Mesendoderm (in vitro differentiated cells): ENCODE measurements around the gene FCRL6.

Experiments used
- DNase-seq: peaks from one replicate; pipeline ENCODE4 v3.0.0; 2013
- H2AK5ac ChIP-seq: 2 replicates; pipeline ENCODE4 v1.6.1; 2013; ENCODE audit warnings: low read length, inconsistent platforms
- H2BK120ac ChIP-seq: 2 replicates; pipeline ENCODE4 v1.6.1; 2013; ENCODE audit warnings: low read depth, mild to moderate bottlenecking, low read length, moderate library complexity, mixed read lengths
- H2BK15ac ChIP-seq: replicated peaks from 2 replicates; pipeline ENCODE4 v1.6.1; 2013; ENCODE audit warnings: low read depth, mild to moderate bottlenecking, moderate library complexity
- H2BK5ac ChIP-seq: 2 replicates; pipeline ENCODE4 v1.6.1; 2013; ENCODE audit warnings: low read length, inconsistent platforms
- H3K18ac ChIP-seq: 2 replicates; pipeline ENCODE4 v1.6.1; 2013; ENCODE audit warnings: mild to moderate bottlenecking, low read length, mixed read lengths
- H3K23ac ChIP-seq: one replicate; pipeline ENCODE4 v1.6.1; 2013; ENCODE audit warnings: low read length
- H3K27ac ChIP-seq: 2 replicates; pipeline ENCODE4 v1.5.1; 2013; ENCODE audit warnings: low read depth, mild to moderate bottlenecking, inconsistent platforms, low read length, moderate library complexity
- H3K27me3 ChIP-seq: 2 replicates; pipeline ENCODE4 v1.6.1; 2013; ENCODE audit warnings: low read length, control low read depth, mild to moderate bottlenecking, inconsistent platforms; ENCODE audit not compliant: insufficient read depth, poor library complexity
- H3K36me3 ChIP-seq: 2 replicates; pipeline ENCODE4 v1.6.1; 2013; ENCODE audit warnings: low read length, inconsistent platforms; ENCODE audit not compliant: control insufficient read depth, insufficient read depth
- H3K4ac ChIP-seq: one replicate; pipeline ENCODE4 v1.6.1; 2013; ENCODE audit warnings: low read depth, mild to moderate bottlenecking, low read length, moderate library complexity
- H3K4me1 ChIP-seq: 2 replicates; pipeline ENCODE4 v1.6.1; 2013; ENCODE audit warnings: low read depth, low read length, inconsistent platforms; ENCODE audit not compliant: control insufficient read depth
- H3K4me2 ChIP-seq: 2 replicates; pipeline ENCODE4 v1.6.1; 2013; ENCODE audit warnings: low read length
- H3K4me3 ChIP-seq: 2 replicates; pipeline ENCODE4 v1.5.1; 2013; ENCODE audit warnings: mild to moderate bottlenecking, low read length
- H3K56ac ChIP-seq: one replicate; pipeline ENCODE4 v1.6.1; 2013; ENCODE audit warnings: low read length
- H3K79me1 ChIP-seq: 2 replicates; pipeline ENCODE4 v1.6.1; 2013; ENCODE audit warnings: low read length, inconsistent platforms
- H3K79me2 ChIP-seq: 2 replicates; pipeline ENCODE4 v1.6.1; 2013; ENCODE audit warnings: mild to moderate bottlenecking, low read length; ENCODE audit not compliant: control insufficient read depth, insufficient read depth
- H3K9ac ChIP-seq: 2 replicates; pipeline ENCODE4 v1.6.1; 2013; ENCODE audit warnings: low read length, inconsistent platforms
- H4K5ac ChIP-seq: one replicate; pipeline ENCODE4 v1.6.1; 2013; ENCODE audit warnings: low read length
- H4K8ac ChIP-seq: one replicate; pipeline ENCODE4 v1.6.1; 2013; ENCODE audit warnings: low read depth, mild to moderate bottlenecking, control low read depth, low read length, moderate library complexity
- WGBS: extraction: QIAGEN DNeasy Blood & Tissue Kit; methylation state at CpG from one replicate; pipeline ENCODE4 v1.1.7; 2013; ENCODE audit warnings: low lambda C conversion rate, missing lambda C conversion rate; ENCODE audit not compliant: insufficient coverage; ENCODE audit errors: extremely low coverage; 5-methylcytosine and 5-hydroxymethylcytosine counted together

FCRL6 gene

GRCh38 chr1:159765806-159766205, 36.4 kb upstream of the FCRL6 start:
- no peak overlapping the region for H3K27ac ChIP-seq
- no peaks in the 10 kb centered on the region for H3K79me1 ChIP-seq
- no peak overlapping the region for H3K4ac ChIP-seq
- H4K5ac ChIP-seq, result no peak overlapping the region
- no peaks in the 10 kb centered on the region for H3K4me1 ChIP-seq
- H2BK5ac ChIP-seq, result no peak overlapping the region
- no peak for DNase-seq
- no peaks in the 10 kb centered on the region for H3K36me3 ChIP-seq
- H2AK5ac ChIP-seq, result no peak overlapping the region
- H3K4me3 ChIP-seq, result no peak overlapping the region
- no peak overlapping the region for H3K4me2 ChIP-seq
- H2BK120ac ChIP-seq, result no peak overlapping the region
- no peak overlapping the region for H3K18ac ChIP-seq
- H3K79me2 ChIP-seq, result no peaks in the 10 kb centered on the region
- H3K56ac ChIP-seq, result no peak overlapping the region
- H3K27me3 ChIP-seq, result no peaks in the 10 kb centered on the region
- no peak overlapping the region for H2BK15ac ChIP-seq
- H4K8ac ChIP-seq, result no peak overlapping the region
- no CpG with 5 or more reads among the region's 3 CpGs for WGBS
- H3K23ac ChIP-seq, result no peak overlapping the region
- H3K9ac ChIP-seq, result no peak overlapping the region

GRCh38 chr1:159771127-159771895, 30.8 kb upstream of the FCRL6 start:
- Histone ChIP-seq H3K79me1 (no peaks in the 10 kb centered on the region), H4K8ac (no peak overlapping the region), H3K27me3 (no peaks in the 10 kb centered on the region), H2BK15ac (no peak overlapping the region), H3K4me3 (no peak overlapping the region), H3K9ac (no peak overlapping the region), H4K5ac (no peak overlapping the region), H3K4me2 (no peak overlapping the region), H3K56ac (no peak overlapping the region), H3K23ac (no peak overlapping the region), H3K4me1 (no peaks in the 10 kb centered on the region), H3K18ac (no peak overlapping the region), H2BK5ac (no peak overlapping the region), H3K4ac (no peak overlapping the region), H3K79me2 (no peaks in the 10 kb centered on the region), H3K27ac (no peak overlapping the region), H2AK5ac (no peak overlapping the region), H2BK120ac (no peak overlapping the region), H3K36me3 (no peaks in the 10 kb centered on the region)
- no CpG with 5 or more reads among the region's 2 CpGs for WGBS
- DNase-seq, result no peak

GRCh38 chr1:159774465-159774864, 27.7 kb upstream of the FCRL6 start:
- H3K36me3 ChIP-seq, result no peaks in the 10 kb centered on the region
- no peak overlapping the region for H2BK5ac ChIP-seq
- H3K56ac ChIP-seq, result no peak overlapping the region
- no peaks in the 10 kb centered on the region for H3K79me1 ChIP-seq
- no peaks in the 10 kb centered on the region for H3K27me3 ChIP-seq
- H3K9ac ChIP-seq, result no peak overlapping the region
- no peak overlapping the region for H3K23ac ChIP-seq
- H3K4me1 ChIP-seq, result peaks cover 2% of the 10 kb centered on the region
- WGBS, result no CpG with 5 or more reads among the region's 2 CpGs
- no peak for DNase-seq
- no peak overlapping the region for H3K4me2 ChIP-seq
- H3K18ac ChIP-seq, result no peak overlapping the region
- no peaks in the 10 kb centered on the region for H3K79me2 ChIP-seq
- H2AK5ac ChIP-seq, result no peak overlapping the region
- H4K5ac ChIP-seq, result no peak overlapping the region
- no peak overlapping the region for H4K8ac ChIP-seq
- H3K4me3 ChIP-seq, result no peak overlapping the region
- no peak overlapping the region for H2BK15ac ChIP-seq
- H2BK120ac ChIP-seq, result no peak overlapping the region
- no peak overlapping the region for H3K27ac ChIP-seq
- no peak overlapping the region for H3K4ac ChIP-seq

- Histone ChIP-seq H3K27ac (no peak overlapping the region), H3K79me2 (no peaks in the 10 kb centered on the region), H2BK15ac (no peak overlapping the region), H3K4ac (no peak overlapping the region), H3K27me3 (no peaks in the 10 kb centered on the region), H3K9ac (no peak overlapping the region), H3K23ac (no peak overlapping the region), H3K4me2 (no peak overlapping the region), H2AK5ac (no peak overlapping the region), H3K56ac (no peak overlapping the region), H3K18ac (no peak overlapping the region), H2BK5ac (no peak overlapping the region), H3K79me1 (no peaks in the 10 kb centered on the region), H2BK120ac (no peak overlapping the region), H4K5ac (no peak overlapping the region), H4K8ac (no peak overlapping the region), H3K4me3 (no peak overlapping the region), H3K36me3 (no peaks in the 10 kb centered on the region), H3K4me1 (peaks cover 3% of the 10 kb centered on the region)
- no peak for DNase-seq
- no CpG with 5 or more reads among the region's 2 CpGs for WGBS
Observed at GRCh38 chr1:159775716-159776115, 26.4 kb upstream of the FCRL6 start.

- no CpG with 5 or more reads among the region's 4 CpGs for WGBS
- H3K4me3 ChIP-seq, result no peak overlapping the region
- H3K27me3 ChIP-seq, result no peaks in the 10 kb centered on the region
- H2BK15ac ChIP-seq, result no peak overlapping the region
- H2BK120ac ChIP-seq, result no peak overlapping the region
- H2BK5ac ChIP-seq, result no peak overlapping the region
- H3K36me3 ChIP-seq, result no peaks in the 10 kb centered on the region
- H3K4me1 ChIP-seq, result peaks cover 3% of the 10 kb centered on the region
- H2AK5ac ChIP-seq, result no peak overlapping the region
- no peaks in the 10 kb centered on the region for H3K79me2 ChIP-seq
- no peak for DNase-seq
- no peak overlapping the region for H3K9ac ChIP-seq
- peaks cover 2% of the 10 kb centered on the region for H3K79me1 ChIP-seq
- H3K27ac ChIP-seq, result no peak overlapping the region
- no peak overlapping the region for H3K18ac ChIP-seq
- H3K56ac ChIP-seq, result no peak overlapping the region
- no peak overlapping the region for H3K23ac ChIP-seq
- H4K8ac ChIP-seq, result no peak overlapping the region
- H4K5ac ChIP-seq, result no peak overlapping the region
- H3K4me2 ChIP-seq, result no peak overlapping the region
- H3K4ac ChIP-seq, result no peak overlapping the region
Observed at GRCh38 chr1:159778266-159778665, 23.9 kb upstream of the FCRL6 start.

- no peak overlapping the region for H4K8ac ChIP-seq
- H3K4me3 ChIP-seq, result no peak overlapping the region
- no peak overlapping the region for H3K4me2 ChIP-seq
- H3K79me1 ChIP-seq, result peaks cover 2% of the 10 kb centered on the region
- no peaks in the 10 kb centered on the region for H3K27me3 ChIP-seq
- no peak overlapping the region for H3K23ac ChIP-seq
- no peak overlapping the region for H3K27ac ChIP-seq
- WGBS, result no CpG with 5 or more reads among the region's 2 CpGs
- H3K56ac ChIP-seq, result peak overlapping the region; percentile 45
- no peak overlapping the region for H3K9ac ChIP-seq
- peaks cover 10% of the 10 kb centered on the region for H3K4me1 ChIP-seq
- H4K5ac ChIP-seq, result no peak overlapping the region
- no peak overlapping the region for H2BK5ac ChIP-seq
- H2BK120ac ChIP-seq, result no peak overlapping the region
- no peaks in the 10 kb centered on the region for H3K36me3 ChIP-seq
- no peaks in the 10 kb centered on the region for H3K79me2 ChIP-seq
- no peak overlapping the region for H3K18ac ChIP-seq
- H3K4ac ChIP-seq, result no peak overlapping the region
- H2BK15ac ChIP-seq, result no peak overlapping the region
- no peak for DNase-seq
- H2AK5ac ChIP-seq, result no peak overlapping the region
Observed at GRCh38 chr1:159779403-159779851, 22.7 kb upstream of the FCRL6 start.
